ENCODE data around the gene PAX6. TPM values are rescaled to one million over a fixed set of nuclear protein-coding genes. Genes with fewer than 3 reads are reported as not detected.
A peak's percentile ranks its signal among the peaks of the same experiment; 100 is the strongest.

The PAX6 gene
- total RNA-seq, 1 experiment from 2014 or later = 0.49 TPM

- intact Hi-C loops (cut with micrococcal nuclease; ENCODE audit: unreplicated experiment) (no loop called here), in situ Hi-C loops (cut with HindIII; ENCODE audit: low pct_unique_long_range_greater_than_20kb, low sequenced_read_pairs) (no loop called here)
- 0 out of 2 replicates have a peak, but pooled peaks cover 3% of the 10 kb centered on the region for H3K4me1 ChIP-seq (ENCODE audit: control insufficient read depth, insufficient read depth, low read length)
- ATAC-seq (no peak), DNase-seq (ENCODE audit: low read depth, low spot score) (no peak)
- no peaks in the 10 kb centered on the region for H3K36me3 ChIP-seq (ENCODE audit: control insufficient read depth, insufficient read depth, low read length)
- POLR2A ChIA-PET = no interaction called here
- H3K4me3 ChIP-seq (ENCODE audit: low read depth in 2 of 2, low read length in 2 of 2) = peak overlapping the region in 1 of 2 experiments; percentile 19; a peak in 1 of 4 replicates
- no TSS peak for BruUV-seq (replicated peaks)
- H3K9me3 ChIP-seq (ENCODE audit: control insufficient read depth, insufficient read depth, low read depth, low read length) = no peaks in the 10 kb centered on the region
- TF ChIP-seq TCF7L2 (IDR thresholded peaks at IDR 0.05; ENCODE audit: low read depth, low read length) = no peak
- TF ChIP-seq POLR2AphosphoS5 (IDR thresholded peaks at IDR 0.05; ENCODE audit: low read depth, low read length) = no peak
- TF ChIP-seq, protein P1, sequence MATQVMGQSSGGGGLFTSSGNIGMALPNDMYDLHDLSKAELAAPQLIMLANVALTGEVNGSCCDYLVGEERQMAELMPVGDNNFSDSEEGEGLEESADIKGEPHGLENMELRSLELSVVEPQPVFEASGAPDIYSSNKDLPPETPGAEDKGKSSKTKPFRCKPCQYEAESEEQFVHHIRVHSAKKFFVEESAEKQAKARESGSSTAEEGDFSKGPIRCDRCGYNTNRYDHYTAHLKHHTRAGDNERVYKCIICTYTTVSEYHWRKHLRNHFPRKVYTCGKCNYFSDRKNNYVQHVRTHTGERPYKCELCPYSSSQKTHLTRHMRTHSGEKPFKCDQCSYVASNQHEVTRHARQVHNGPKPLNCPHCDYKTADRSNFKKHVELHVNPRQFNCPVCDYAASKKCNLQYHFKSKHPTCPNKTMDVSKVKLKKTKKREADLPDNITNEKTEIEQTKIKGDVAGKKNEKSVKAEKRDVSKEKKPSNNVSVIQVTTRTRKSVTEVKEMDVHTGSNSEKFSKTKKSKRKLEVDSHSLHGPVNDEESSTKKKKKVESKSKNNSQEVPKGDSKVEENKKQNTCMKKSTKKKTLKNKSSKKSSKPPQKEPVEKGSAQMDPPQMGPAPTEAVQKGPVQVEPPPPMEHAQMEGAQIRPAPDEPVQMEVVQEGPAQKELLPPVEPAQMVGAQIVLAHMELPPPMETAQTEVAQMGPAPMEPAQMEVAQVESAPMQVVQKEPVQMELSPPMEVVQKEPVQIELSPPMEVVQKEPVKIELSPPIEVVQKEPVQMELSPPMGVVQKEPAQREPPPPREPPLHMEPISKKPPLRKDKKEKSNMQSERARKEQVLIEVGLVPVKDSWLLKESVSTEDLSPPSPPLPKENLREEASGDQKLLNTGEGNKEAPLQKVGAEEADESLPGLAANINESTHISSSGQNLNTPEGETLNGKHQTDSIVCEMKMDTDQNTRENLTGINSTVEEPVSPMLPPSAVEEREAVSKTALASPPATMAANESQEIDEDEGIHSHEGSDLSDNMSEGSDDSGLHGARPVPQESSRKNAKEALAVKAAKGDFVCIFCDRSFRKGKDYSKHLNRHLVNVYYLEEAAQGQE (IDR thresholded peaks at IDR 0.05; ENCODE audit: insufficient read depth in 1 of 2, low read depth in 2 of 2, low read length in 1 of 2) = no peak
- TF ChIP-seq, protein P2, sequence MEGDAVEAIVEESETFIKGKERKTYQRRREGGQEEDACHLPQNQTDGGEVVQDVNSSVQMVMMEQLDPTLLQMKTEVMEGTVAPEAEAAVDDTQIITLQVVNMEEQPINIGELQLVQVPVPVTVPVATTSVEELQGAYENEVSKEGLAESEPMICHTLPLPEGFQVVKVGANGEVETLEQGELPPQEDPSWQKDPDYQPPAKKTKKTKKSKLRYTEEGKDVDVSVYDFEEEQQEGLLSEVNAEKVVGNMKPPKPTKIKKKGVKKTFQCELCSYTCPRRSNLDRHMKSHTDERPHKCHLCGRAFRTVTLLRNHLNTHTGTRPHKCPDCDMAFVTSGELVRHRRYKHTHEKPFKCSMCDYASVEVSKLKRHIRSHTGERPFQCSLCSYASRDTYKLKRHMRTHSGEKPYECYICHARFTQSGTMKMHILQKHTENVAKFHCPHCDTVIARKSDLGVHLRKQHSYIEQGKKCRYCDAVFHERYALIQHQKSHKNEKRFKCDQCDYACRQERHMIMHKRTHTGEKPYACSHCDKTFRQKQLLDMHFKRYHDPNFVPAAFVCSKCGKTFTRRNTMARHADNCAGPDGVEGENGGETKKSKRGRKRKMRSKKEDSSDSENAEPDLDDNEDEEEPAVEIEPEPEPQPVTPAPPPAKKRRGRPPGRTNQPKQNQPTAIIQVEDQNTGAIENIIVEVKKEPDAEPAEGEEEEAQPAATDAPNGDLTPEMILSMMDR (IDR thresholded peaks at IDR 0.05) = no peak
- TF ChIP-seq SIN3A (IDR thresholded peaks at IDR 0.05; ENCODE audit: borderline replicate concordance, insufficient read depth, low read depth, low read length) = no peak
- H3K27ac ChIP-seq (ENCODE audit: low read length) = no peak overlapping the region
- H3K27me3 ChIP-seq (ENCODE audit: control insufficient read depth, insufficient read depth, low read length) = peaks cover 21% of the 10 kb centered on the region
- CTCF ChIA-PET = no interaction called here
These were observed 1.6 kb upstream of the PAX6 start for GRCh38 chr11:31812383-31813381.

GRCh38 chr11:31809857-31810778 is 1.0 kb downstream of the PAX6 start:
- Histone ChIP-seq H3K4me1 (ENCODE audit: control insufficient read depth, insufficient read depth, low read length) (0 out of 2 replicates have a peak, but pooled peaks cover 3% of the 10 kb centered on the region), H3K9me3 (ENCODE audit: control insufficient read depth, insufficient read depth, low read depth, low read length) (no peaks in the 10 kb centered on the region), H3K27me3 (ENCODE audit: control insufficient read depth, insufficient read depth, low read length) (peaks cover 21% of the 10 kb centered on the region), H3K36me3 (ENCODE audit: control insufficient read depth, insufficient read depth, low read length) (no peaks in the 10 kb centered on the region), H3K27ac (ENCODE audit: low read length) (no peak overlapping the region), H3K4me3 (ENCODE audit: low read depth in 2 of 2, low read length in 2 of 2) (peak overlapping the region; percentile 45 to 51)
- ChIA-PET CTCF (no interaction called here), POLR2A (no interaction called here)
- in situ Hi-C loops (cut with HindIII; ENCODE audit: low pct_unique_long_range_greater_than_20kb, low sequenced_read_pairs) = no loop called here
- TF ChIP-seq, protein P2 (IDR thresholded peaks at IDR 0.05) = no peak
- TF ChIP-seq, protein P1 (IDR thresholded peaks at IDR 0.05; ENCODE audit: insufficient read depth in 1 of 2, low read depth in 2 of 2, low read length in 1 of 2) = no peak
- no peak for TF ChIP-seq POLR2AphosphoS5 (IDR thresholded peaks at IDR 0.05; ENCODE audit: low read depth, low read length)
- no peak for TF ChIP-seq TCF7L2 (IDR thresholded peaks at IDR 0.05; ENCODE audit: low read depth, low read length)
- no peak for TF ChIP-seq SIN3A (IDR thresholded peaks at IDR 0.05; ENCODE audit: borderline replicate concordance, insufficient read depth, low read depth, low read length)
- DNase-seq (ENCODE audit: low read depth, low spot score) (no peak), ATAC-seq (peak; percentile 84)
- no TSS peak for BruUV-seq (replicated peaks)
- intact Hi-C loops (cut with micrococcal nuclease; ENCODE audit: unreplicated experiment) = no loop called here
